GM12878 (cell line): ENCODE data around the gene DDX46. TPM values are rescaled to one million over a fixed set of nuclear protein-coding genes. Genes with fewer than 3 reads are reported as not detected.

Experiments
- ATAC-seq: fragments of 200-7000 bp; cut with Tn5 transposase; 3 replicates; pipeline ENCODE4 v1.9.1; 2020; ENCODE audit warnings: mild to moderate bottlenecking, moderate library complexity
- BruUV-seq: library from RNA; stranded (reverse); fragments of 400-500 nt; replicated peaks from 2 replicates; lab custom pipeline; 2021; lab: Mats Ljungman, UMichigan
- CTCF ChIA-PET: fragments of 300-600 bp; sonication (Branson Sonifier 250); formaldehyde crosslinking; extraction: SDS; loops from one replicate; lab custom pipeline; 2021; ENCODE audit warnings: inconsistent platforms; lab: Yijun Ruan, JAX
- POLR2A ChIA-PET: fragments of 350-600 bp; formaldehyde crosslinking; extraction: SDS; loops from one replicate; lab custom pipeline; 2021; ENCODE audit warnings: inconsistent platforms; lab: Charles Lee
- RAD21 ChIA-PET: fragments of 300-600 bp; sonication (Branson Sonifier 250); formaldehyde crosslinking; loops from one replicate; lab custom pipeline; 2023; ENCODE audit warnings: antibody characterized with exemption; ENCODE audit not compliant: unreplicated experiment; lab: Charles Lee
- SMC1A ChIA-PET: fragments of 300-600 bp; sonication (Branson Sonifier 250); formaldehyde crosslinking; loops from one replicate; lab custom pipeline; 2023; ENCODE audit not compliant: unreplicated experiment, uncharacterized antibody; lab: Charles Lee
- DNase-seq: peaks from one replicate; pipeline ENCODE4 v3.0.0-alpha.2; 2011; ENCODE audit warnings: low read depth, low spot score
- FAIRE-seq: peaks from 3 replicates; lab custom pipeline; 2011; peaks lifted over from hg19 to GRCh38; lab: Jason Lieb, UNC
- H2AFZ ChIP-seq: 2 replicates; pipeline ENCODE4 v1.6.0; 2011; ENCODE audit warnings: low read depth, low read length, control low read depth; ENCODE audit not compliant: control insufficient read depth
- H3K27ac ChIP-seq: 2 replicates; pipeline ENCODE4 v1.5.1; 2011; ENCODE audit warnings: control low read depth; ENCODE audit not compliant: control insufficient read depth, insufficient read depth
- H3K27me3 ChIP-seq, 2 experiments: replicated peaks in 1 of 2; 2 replicates each; pipeline versions ENCODE4 v1.6.0 to v1.6.1; 2011; ENCODE audit warnings: low read length in 1 of 2; ENCODE audit not compliant: control insufficient read depth in 2 of 2, insufficient read depth in 2 of 2
- H3K36me3 ChIP-seq, 2 experiments: 2 replicates each; pipeline ENCODE4 v1.5.1; 2011; ENCODE audit warnings: low read length in 1 of 2; ENCODE audit not compliant: control insufficient read depth in 2 of 2, insufficient read depth in 2 of 2
- H3K4me1 ChIP-seq: 2 replicates; pipeline ENCODE4 v1.6.1; 2011; ENCODE audit warnings: mild to moderate bottlenecking, low read length, moderate library complexity, mixed read lengths; ENCODE audit not compliant: control insufficient read depth, insufficient read depth
- H3K4me2 ChIP-seq: 2 replicates; pipeline ENCODE4 v1.6.0; 2011; ENCODE audit warnings: control low read depth; ENCODE audit not compliant: control insufficient read depth, insufficient read depth
- H3K4me3 ChIP-seq: fragments of 200-600 bp; sonication (generic); 2 replicates; pipeline ENCODE4 v1.5.1; 2016
- H3K79me2 ChIP-seq: 2 replicates; pipeline ENCODE4 v1.6.0; 2011; ENCODE audit warnings: low read length; ENCODE audit not compliant: control insufficient read depth, insufficient read depth
- H3K9ac ChIP-seq: 2 replicates; pipeline ENCODE4 v1.8.0; 2011; ENCODE audit warnings: low read length, control low read depth, mixed read lengths; ENCODE audit not compliant: control insufficient read depth, insufficient read depth
- H3K9me3 ChIP-seq: replicated peaks from 3 replicates; pipeline ENCODE4 v1.5.1; 2011; ENCODE audit warnings: mild to moderate bottlenecking, low read length; ENCODE audit not compliant: control insufficient read depth, insufficient read depth
- H4K20me1 ChIP-seq: 2 replicates; pipeline ENCODE4 v1.6.0; 2011; ENCODE audit not compliant: control insufficient read depth, insufficient read depth
- BACH1 ChIP-seq: fragments of 450-650 bp; IDR thresholded peaks from 2 replicates; pipeline ENCODE4 v1.6.1; 2017; ENCODE audit warnings: mild to moderate bottlenecking, borderline replicate concordance
- CREM ChIP-seq: IDR thresholded peaks from 2 replicates; pipeline ENCODE4 v1.6.1; 2014; ENCODE audit warnings: antibody characterized with exemption, low read depth
- E2F8 ChIP-seq: fragments of 450-650 bp; IDR thresholded peaks from 2 replicates; pipeline ENCODE4 v1.6.1; 2018; ENCODE audit warnings: mild to moderate bottlenecking, low read depth, moderate library complexity; ENCODE audit not compliant: partially characterized antibody
- EED ChIP-seq: sonication (generic); IDR thresholded peaks from 2 replicates; pipeline ENCODE4 v1.6.1; 2016; ENCODE audit warnings: antibody characterized with exemption, low read depth
- GABPA ChIP-seq: IDR thresholded peaks from 2 replicates; pipeline ENCODE4 v1.6.1; 2014; ENCODE audit warnings: antibody characterized with exemption, low read depth, mild to moderate bottlenecking, inconsistent platforms
- JUND ChIP-seq: IDR thresholded peaks from 2 replicates; pipeline ENCODE4 v1.6.1; 2012; ENCODE audit warnings: low read depth, mild to moderate bottlenecking, low read length, improper control_type of control experiment, moderate library complexity
- TBL1XR1 ChIP-seq: IDR thresholded peaks from 2 replicates; pipeline ENCODE4 v1.6.1; 2012; ENCODE audit warnings: low read depth, low read length, improper control_type of control experiment
- ZBTB40 ChIP-seq: fragments of 450-650 bp; IDR thresholded peaks from 2 replicates; pipeline ENCODE4 v1.6.1; 2016; ENCODE audit warnings: mild to moderate bottlenecking, moderate library complexity, borderline replicate concordance
- WGBS: methylation state at CpG from one replicate; pipeline ENCODE4 v1.1.6; 2016; ENCODE audit warnings: low lambda C conversion rate; ENCODE audit not compliant: insufficient replicate concordance, insufficient coverage; ENCODE audit errors: missing lambda C conversion rate; 5-methylcytosine and 5-hydroxymethylcytosine counted together
- in situ Hi-C: fragments of 300-500 bp; cut with MboI; formaldehyde crosslinking; loops from 9 replicates; pipeline ENCODE4 v1.14.3; 2018; ENCODE audit warnings: mixed read lengths
- intact Hi-C: fragments of 100-400 bp; cut with micrococcal nuclease; formaldehyde crosslinking; loops from one replicate; pipeline ENCODE4 v1.14.2; 2022; ENCODE audit not compliant: unreplicated experiment
- polyA plus RNA-seq, 11 experiments: library from polyadenylated mRNA; depleted of rRNA in 4 of 11; unstranded in 6 of 11; stranded (reverse) in 5 of 11; fragments of >200 nt; fragmentation: Nextera tagmentation in 4 of 11; fragmentation: Illumina TruSeq in 1 of 11; extraction: Ambion mirVana in 4 of 11; extraction: Trizol in 1 of 11; gene quantifications; 1 replicate in 1 of 11; 2 replicates in 10 of 11; pipeline versions ENCODE4 v1.2.1 to v1.2.3, GENCODE V29; 2011 to 2016; ENCODE audit warnings: inconsistent platforms in 2 of 11, missing spikeins in 2 of 11, low read depth in 1 of 11
- total RNA-seq, 4 experiments: library from RNA; depleted of rRNA in 3 of 4; stranded (reverse); fragments of >200 nt in 3 of 4; fragmentation: Illumina TruSeq in 1 of 4; extraction: Trizol in 1 of 4; gene quantifications; 2 replicates each; pipeline versions ENCODE4 v1.2.1 to v1.2.3, GENCODE V29; 2013 to 2021
- TF ChIP-seq, protein P1 (sequence below): fragments of 450-650 bp; IDR thresholded peaks from 2 replicates; pipeline ENCODE4 v1.6.1; 2017; ENCODE audit warnings: mild to moderate bottlenecking, low read depth, inconsistent platforms; ENCODE audit not compliant: poor library complexity, severe bottlenecking
- TF ChIP-seq, protein P2 (sequence below): fragments of 150-350 bp; IDR thresholded peaks from 2 replicates; pipeline ENCODE4 v1.6.1; 2014; ENCODE audit warnings: mild to moderate bottlenecking, low read depth, low read length

Gene DDX46
- total and polyA plus RNA-seq, 10 of the 15 experiments (the other 5 are each of a cell fraction or from before 2014, with no cell fraction given) = 23.0 to 77.1 (median 42.2) TPM

DNA sequence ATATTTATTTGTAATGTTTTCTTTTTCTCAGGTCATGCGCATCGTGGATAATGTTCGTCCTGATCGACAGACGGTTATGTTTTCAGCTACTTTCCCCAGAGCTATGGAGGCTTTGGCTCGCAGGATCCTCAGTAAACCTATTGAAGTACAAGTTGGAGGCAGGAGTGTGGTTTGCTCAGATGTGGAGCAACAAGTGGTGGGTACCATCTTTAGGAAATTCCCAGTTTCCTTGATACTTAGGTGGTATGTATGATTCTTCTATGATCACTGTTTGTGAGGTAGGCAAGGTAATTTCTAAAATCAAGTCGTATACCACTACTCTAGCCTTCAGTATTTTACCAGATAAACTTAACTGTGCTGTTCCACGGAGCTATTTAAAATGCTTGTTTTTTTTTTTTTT lies 36.2 kb downstream of the DDX46 start:
- peaks cover 5% of the 10 kb centered on the region for H3K4me1 ChIP-seq
- SMC1A ChIA-PET = interaction anchor here (0.5 to 0.6 kb wide), 2 partner anchors 95 to 1309 kb away, joined by 3 read pairs; no protein-coding TSS in a partner anchor
- H3K27ac ChIP-seq = no peak overlapping the region
- ATAC-seq (no peak), FAIRE-seq (no peak), DNase-seq (no peak)
- no peaks in the 10 kb centered on the region for H3K79me2 ChIP-seq
- BruUV-seq = no TSS peak
- no peak overlapping the region for H3K4me2 ChIP-seq
- no peaks in the 10 kb centered on the region for H3K9me3 ChIP-seq
- no peak overlapping the region for H3K9ac ChIP-seq
- intact Hi-C loops (no loop called here), in situ Hi-C loops (no loop called here)
- H3K27me3 ChIP-seq = no peaks in the 10 kb centered on the region
- RAD21 ChIA-PET = no interaction called here
- H3K4me3 ChIP-seq = no peak overlapping the region
- H2AFZ ChIP-seq = no peak overlapping the region
- POLR2A ChIA-PET = no interaction called here
- peaks cover 6 to 43% of the 10 kb centered on the region in 2 experiments for H3K36me3 ChIP-seq
- H4K20me1 ChIP-seq = no peaks in the 10 kb centered on the region
- over 99% methylated on average over 8 of the region's 8 CpGs for WGBS
- CTCF ChIA-PET = no interaction called here
- TF ChIP-seq EED (no peak), TBL1XR1 (no peak), E2F8 (no peak), GABPA (no peak), CREM (no peak), JUND (no peak), ZBTB40 (no peak), BACH1 (no peak)
- TF ChIP-seq, protein P1, sequence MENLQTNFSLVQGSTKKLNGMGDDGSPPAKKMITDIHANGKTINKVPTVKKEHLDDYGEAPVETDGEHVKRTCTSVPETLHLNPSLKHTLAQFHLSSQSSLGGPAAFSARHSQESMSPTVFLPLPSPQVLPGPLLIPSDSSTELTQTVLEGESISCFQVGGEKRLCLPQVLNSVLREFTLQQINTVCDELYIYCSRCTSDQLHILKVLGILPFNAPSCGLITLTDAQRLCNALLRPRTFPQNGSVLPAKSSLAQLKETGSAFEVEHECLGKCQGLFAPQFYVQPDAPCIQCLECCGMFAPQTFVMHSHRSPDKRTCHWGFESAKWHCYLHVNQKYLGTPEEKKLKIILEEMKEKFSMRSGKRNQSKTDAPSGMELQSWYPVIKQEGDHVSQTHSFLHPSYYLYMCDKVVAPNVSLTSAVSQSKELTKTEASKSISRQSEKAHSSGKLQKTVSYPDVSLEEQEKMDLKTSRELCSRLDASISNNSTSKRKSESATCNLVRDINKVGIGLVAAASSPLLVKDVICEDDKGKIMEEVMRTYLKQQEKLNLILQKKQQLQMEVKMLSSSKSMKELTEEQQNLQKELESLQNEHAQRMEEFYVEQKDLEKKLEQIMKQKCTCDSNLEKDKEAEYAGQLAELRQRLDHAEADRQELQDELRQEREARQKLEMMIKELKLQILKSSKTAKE = no peak
- TF ChIP-seq, protein P2, sequence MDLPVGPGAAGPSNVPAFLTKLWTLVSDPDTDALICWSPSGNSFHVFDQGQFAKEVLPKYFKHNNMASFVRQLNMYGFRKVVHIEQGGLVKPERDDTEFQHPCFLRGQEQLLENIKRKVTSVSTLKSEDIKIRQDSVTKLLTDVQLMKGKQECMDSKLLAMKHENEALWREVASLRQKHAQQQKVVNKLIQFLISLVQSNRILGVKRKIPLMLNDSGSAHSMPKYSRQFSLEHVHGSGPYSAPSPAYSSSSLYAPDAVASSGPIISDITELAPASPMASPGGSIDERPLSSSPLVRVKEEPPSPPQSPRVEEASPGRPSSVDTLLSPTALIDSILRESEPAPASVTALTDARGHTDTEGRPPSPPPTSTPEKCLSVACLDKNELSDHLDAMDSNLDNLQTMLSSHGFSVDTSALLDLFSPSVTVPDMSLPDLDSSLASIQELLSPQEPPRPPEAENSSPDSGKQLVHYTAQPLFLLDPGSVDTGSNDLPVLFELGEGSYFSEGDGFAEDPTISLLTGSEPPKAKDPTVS = no peak
